ENCODE measurements around the gene IAH1.
"Not testable (repeated sequence)": the region's sequence is repeated elsewhere in the genome, so short reads cannot be mapped to it uniquely, and the experiment has no call there.

Gene IAH1

DNA sequence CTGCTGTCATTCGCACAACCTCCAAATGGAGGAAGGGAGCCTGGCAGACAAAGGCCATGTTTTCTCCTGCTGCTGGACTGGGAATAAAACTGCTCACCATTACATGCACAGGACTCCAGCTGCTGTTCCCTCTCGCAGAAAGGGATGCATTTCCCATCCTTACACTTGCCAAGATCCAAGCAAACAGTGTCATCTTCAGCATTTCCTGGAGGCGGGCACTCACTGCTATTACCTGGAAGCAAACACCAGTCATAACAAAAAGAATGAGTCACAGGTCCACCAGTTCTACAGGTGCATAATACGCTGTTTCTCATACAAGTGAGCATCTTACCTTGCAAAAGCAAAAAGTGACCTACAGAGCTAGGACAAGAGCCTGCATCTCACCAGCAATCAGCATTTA, 22.7 kb downstream of the IAH1 start:
- TF ChIP-seq, protein P1, sequence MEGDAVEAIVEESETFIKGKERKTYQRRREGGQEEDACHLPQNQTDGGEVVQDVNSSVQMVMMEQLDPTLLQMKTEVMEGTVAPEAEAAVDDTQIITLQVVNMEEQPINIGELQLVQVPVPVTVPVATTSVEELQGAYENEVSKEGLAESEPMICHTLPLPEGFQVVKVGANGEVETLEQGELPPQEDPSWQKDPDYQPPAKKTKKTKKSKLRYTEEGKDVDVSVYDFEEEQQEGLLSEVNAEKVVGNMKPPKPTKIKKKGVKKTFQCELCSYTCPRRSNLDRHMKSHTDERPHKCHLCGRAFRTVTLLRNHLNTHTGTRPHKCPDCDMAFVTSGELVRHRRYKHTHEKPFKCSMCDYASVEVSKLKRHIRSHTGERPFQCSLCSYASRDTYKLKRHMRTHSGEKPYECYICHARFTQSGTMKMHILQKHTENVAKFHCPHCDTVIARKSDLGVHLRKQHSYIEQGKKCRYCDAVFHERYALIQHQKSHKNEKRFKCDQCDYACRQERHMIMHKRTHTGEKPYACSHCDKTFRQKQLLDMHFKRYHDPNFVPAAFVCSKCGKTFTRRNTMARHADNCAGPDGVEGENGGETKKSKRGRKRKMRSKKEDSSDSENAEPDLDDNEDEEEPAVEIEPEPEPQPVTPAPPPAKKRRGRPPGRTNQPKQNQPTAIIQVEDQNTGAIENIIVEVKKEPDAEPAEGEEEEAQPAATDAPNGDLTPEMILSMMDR (IDR thresholded peaks at IDR 0.05): no peak
- H3K9me3 ChIP-seq (ENCODE audit: control insufficient read depth, low read length): no peaks in the 10 kb centered on the region
- no peak overlapping the region for H3K4me2 ChIP-seq (ENCODE audit: low read length)
- H3K9ac ChIP-seq: no peak overlapping the region
- no peaks in the 10 kb centered on the region for H3K4me1 ChIP-seq
- H3K36me3 ChIP-seq (ENCODE audit: control insufficient read depth, insufficient read depth, low read length): no peaks in the 10 kb centered on the region
- no peaks in the 10 kb centered on the region for H3K79me2 ChIP-seq
- no peaks in the 10 kb centered on the region for H3K27me3 ChIP-seq (ENCODE audit: control insufficient read depth, insufficient read depth, low read length)
- H3K27ac ChIP-seq: no peak overlapping the region
- H2AFZ ChIP-seq: no peak overlapping the region
- H3K4me3 ChIP-seq (ENCODE audit: low read depth, low read length): no peak overlapping the region

DNA sequence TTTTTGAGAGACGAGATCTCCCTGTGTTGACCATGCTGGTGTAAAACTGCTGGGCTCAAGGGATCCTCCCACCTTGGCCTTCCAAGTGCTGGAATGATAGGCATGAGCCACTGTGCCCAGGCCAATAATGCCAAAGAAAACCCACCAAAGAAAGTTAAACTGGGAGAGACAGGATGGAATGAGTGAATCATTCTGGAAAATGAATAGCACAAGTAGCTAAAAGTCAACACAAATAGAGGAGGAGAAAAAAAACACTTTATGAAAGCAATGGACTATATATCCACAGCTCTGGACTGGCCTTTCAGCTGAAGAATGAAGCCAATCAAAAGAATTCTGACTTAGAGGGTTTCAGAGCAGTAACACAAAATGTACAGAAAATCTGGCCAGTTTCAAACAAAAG, 23.9 kb downstream of the IAH1 start:
- no peaks in the 10 kb centered on the region for H3K36me3 ChIP-seq (ENCODE audit: control insufficient read depth, insufficient read depth, low read length)
- H3K27me3 ChIP-seq (ENCODE audit: control insufficient read depth, insufficient read depth, low read length): no peaks in the 10 kb centered on the region

DNA sequence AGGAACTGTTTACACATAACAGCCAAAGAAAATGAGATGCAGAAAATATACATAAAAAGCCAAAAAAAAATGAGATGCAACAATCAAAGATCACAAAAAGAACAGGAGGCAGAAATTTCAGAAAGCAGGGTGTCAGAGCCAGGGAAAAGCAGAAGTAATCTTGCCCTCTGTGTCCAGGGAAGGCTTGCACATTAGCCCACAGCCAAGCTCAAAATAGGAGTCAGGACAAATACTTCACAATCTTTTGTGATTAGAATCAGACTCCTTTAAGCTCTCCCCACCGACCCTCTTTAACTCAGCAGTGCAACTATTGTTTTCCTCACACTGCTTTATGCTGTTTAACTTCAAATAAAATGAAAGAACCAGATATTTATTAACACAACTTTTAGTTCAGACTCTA, 34.6 kb downstream of the IAH1 start:
- no peaks in the 10 kb centered on the region for H3K27me3 ChIP-seq (ENCODE audit: control insufficient read depth, insufficient read depth, low read length)
- no peak overlapping the region for H3K9ac ChIP-seq
- no peak overlapping the region for H3K4me3 ChIP-seq (ENCODE audit: low read depth, low read length)
- TF ChIP-seq, protein P1 (IDR thresholded peaks at IDR 0.05): no peak
- no peak overlapping the region for H3K27ac ChIP-seq
- H3K79me2 ChIP-seq: peaks cover 16% of the 10 kb centered on the region
- H2AFZ ChIP-seq: no peak overlapping the region
- H3K4me2 ChIP-seq (ENCODE audit: low read length): no peak overlapping the region
- no peaks in the 10 kb centered on the region for H3K36me3 ChIP-seq (ENCODE audit: control insufficient read depth, insufficient read depth, low read length)
- H3K4me1 ChIP-seq: no peaks in the 10 kb centered on the region
- H3K9me3 ChIP-seq (ENCODE audit: control insufficient read depth, low read length): no peaks in the 10 kb centered on the region

More for the DNA sequence above, 23.9 kb downstream of the IAH1 start:
- H3K9me3 ChIP-seq (ENCODE audit: control insufficient read depth, low read length): no peaks in the 10 kb centered on the region
- no peak overlapping the region for H3K9ac ChIP-seq
- no peak overlapping the region for H2AFZ ChIP-seq
- H3K4me1 ChIP-seq: no peaks in the 10 kb centered on the region
- no peaks in the 10 kb centered on the region for H3K79me2 ChIP-seq
- no peak overlapping the region for H3K27ac ChIP-seq
- TF ChIP-seq, protein P1 (IDR thresholded peaks at IDR 0.05): no peak
- no peak overlapping the region for H3K4me3 ChIP-seq (ENCODE audit: low read depth, low read length)
- H3K4me2 ChIP-seq (ENCODE audit: low read length): no peak overlapping the region

DNA sequence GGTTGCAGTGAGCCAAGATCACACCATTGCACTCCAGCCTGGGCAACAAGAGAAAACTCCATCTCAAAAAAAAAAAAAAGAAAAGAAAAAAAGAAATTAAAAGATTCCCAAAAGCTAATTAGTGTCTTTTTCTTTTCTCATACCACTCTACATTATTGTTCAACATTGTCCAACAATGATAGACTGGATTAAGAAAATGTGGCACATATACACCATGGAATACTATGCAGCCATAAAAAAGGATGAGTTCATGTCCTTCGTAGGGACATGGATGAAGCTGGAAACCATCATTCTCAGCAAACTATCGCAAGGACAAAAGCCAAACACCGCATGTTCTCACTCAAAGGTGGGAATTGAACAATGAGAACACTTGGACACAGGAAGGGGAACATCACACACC, 39.6 kb downstream of the IAH1 start:
- not testable (repeated sequence) for H3K4me1 ChIP-seq; H3K4me2 ChIP-seq (ENCODE audit: low read length); H3K36me3 ChIP-seq (ENCODE audit: control insufficient read depth, insufficient read depth, low read length)

DNA sequence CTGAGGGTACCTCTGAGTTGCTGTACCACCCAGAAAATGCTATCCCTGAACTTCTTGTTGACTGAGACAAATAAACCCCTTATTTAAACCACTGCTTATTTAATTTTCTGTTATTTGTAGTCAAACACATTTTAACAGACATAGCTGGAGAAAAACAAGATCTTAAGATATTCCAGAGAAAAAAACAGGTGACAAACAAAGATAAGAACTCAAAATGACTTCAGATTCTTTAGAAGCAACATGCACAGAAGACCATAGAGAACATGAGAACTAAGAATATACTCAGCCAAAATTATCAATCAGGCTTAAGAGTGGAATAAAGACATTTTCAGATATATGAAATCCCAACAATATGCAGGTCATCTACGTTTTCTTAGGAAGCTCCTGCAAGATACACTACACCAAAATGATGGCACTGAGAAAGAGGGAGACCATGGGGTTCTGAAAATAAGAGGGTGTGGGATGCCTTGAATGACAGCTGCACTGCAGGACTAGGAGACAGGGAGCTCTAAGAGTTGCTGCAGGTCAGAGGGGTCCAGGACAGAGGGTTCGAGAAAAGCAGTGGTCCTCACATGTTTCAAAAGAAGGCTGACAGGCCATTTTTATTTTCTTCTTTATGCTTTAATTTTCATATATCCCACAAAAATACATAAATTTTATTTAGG, 42.9 kb downstream of the IAH1 start:
- no peak overlapping the region for H3K4me3 ChIP-seq (ENCODE audit: low read depth, low read length)
- H3K36me3 ChIP-seq (ENCODE audit: control insufficient read depth, insufficient read depth, low read length): no peaks in the 10 kb centered on the region
- H3K4me2 ChIP-seq (ENCODE audit: low read length): no peak overlapping the region

More for the DNA sequence above, 39.6 kb downstream of the IAH1 start:
- not testable (repeated sequence) for H3K9ac ChIP-seq; H3K4me3 ChIP-seq (ENCODE audit: low read depth, low read length); H2AFZ ChIP-seq; H3K9me3 ChIP-seq (ENCODE audit: control insufficient read depth, low read length); H3K27me3 ChIP-seq (ENCODE audit: control insufficient read depth, insufficient read depth, low read length); H3K27ac ChIP-seq
- peaks cover 14% of the 10 kb centered on the region for H3K79me2 ChIP-seq

More for the DNA sequence above, 42.9 kb downstream of the IAH1 start:
- Histone ChIP-seq H3K79me2 (peaks cover 8% of the 10 kb centered on the region), H3K9ac (no peak overlapping the region), H3K27ac (no peak overlapping the region), H3K27me3 (ENCODE audit: control insufficient read depth, insufficient read depth, low read length) (no peaks in the 10 kb centered on the region), H3K9me3 (ENCODE audit: control insufficient read depth, low read length) (no peaks in the 10 kb centered on the region), H2AFZ (no peak overlapping the region), H3K4me1 (peaks cover 6% of the 10 kb centered on the region)
- TF ChIP-seq, protein P1 (IDR thresholded peaks at IDR 0.05): no peak
